T47D (cell line): Measurements from ENCODE around the gene MEAK7.

Source experiments
- DNase-seq, 2 experiments: peaks; one replicate each; pipeline versions ENCODE4 v3.0.0 to v3.0.0-alpha.2; 2011 to 2012; ENCODE audit warnings: low read depth in 1 of 2, low spot score in 1 of 2
- JUND ChIP-seq: IDR thresholded peaks from 2 replicates; pipeline ENCODE4 v1.6.1; 2012; ENCODE audit warnings: low read depth
- in situ Hi-C: cut with HindIII; loops from 2 replicates; pipeline ENCODE4 v1.10.0; 2016; ENCODE audit warnings: low sequenced_read_pairs, low pct_unique_long_range_greater_than_20kb

The MEAK7 gene

GRCh38 chr16:84502075-84502474, 2.4 kb downstream of the MEAK7 start:
- TF ChIP-seq JUND, result no peak
- in situ Hi-C loops, result no loop called here
- no peak for DNase-seq

GRCh38 chr16:84501077-84501735, 3.3 kb downstream of the MEAK7 start:
- TF ChIP-seq JUND, result no peak
- in situ Hi-C loops, result no loop called here
- no peak for DNase-seq

GRCh38 chr16:84500531-84500930, 3.9 kb downstream of the MEAK7 start:
- TF ChIP-seq JUND, result no peak
- in situ Hi-C loops, result no loop called here
- no peak for DNase-seq

- no peak for TF ChIP-seq JUND
- no peak for DNase-seq
- in situ Hi-C loops, result no loop called here
Observed at GRCh38 chr16:84499638-84500037, 4.8 kb downstream of the MEAK7 start.

GRCh38 chr16:84498859-84499620, 5.4 kb downstream of the MEAK7 start:
- TF ChIP-seq JUND, result no peak
- DNase-seq, result no peak
- in situ Hi-C loops, result no loop called here

GRCh38 chr16:84498223-84498610, 6.2 kb downstream of the MEAK7 start:
- no peak for DNase-seq
- TF ChIP-seq JUND, result no peak
- in situ Hi-C loops, result no loop called here

- in situ Hi-C loops, result no loop called here
- no peak for TF ChIP-seq JUND
- no peak for DNase-seq
Observed at GRCh38 chr16:84497418-84498222, 6.8 kb downstream of the MEAK7 start.

GRCh38 chr16:84496991-84497390, 7.5 kb downstream of the MEAK7 start:
- no peak for DNase-seq
- TF ChIP-seq JUND, result no peak
- in situ Hi-C loops, result no loop called here

- in situ Hi-C loops, result no loop called here
- no peak for DNase-seq
- no peak for TF ChIP-seq JUND
Observed at GRCh38 chr16:84495506-84495905, 9.0 kb downstream of the MEAK7 start.

- in situ Hi-C loops, result no loop called here
- no peak for TF ChIP-seq JUND
Observed at GRCh38 chr16:84489131-84489530, 15.3 kb downstream of the MEAK7 start.

GRCh38 chr16:84487358-84487757, 17.1 kb downstream of the MEAK7 start:
- in situ Hi-C loops, result no loop called here
- DNase-seq, result no peak
- TF ChIP-seq JUND, result no peak

More at GRCh38 chr16:84489131-84489530, 15.3 kb downstream of the MEAK7 start:
- DNase-seq, result no peak

GRCh38 chr16:84486551-84487235, 17.8 kb downstream of the MEAK7 start:
- TF ChIP-seq JUND, result no peak
- DNase-seq, result no peak
- in situ Hi-C loops, result no loop called here
